Endothelial cell of umbilical vein (primary cell): Measurements from ENCODE around the gene CCDC177. TPM values are rescaled to one million over a fixed set of nuclear protein-coding genes. Genes with fewer than 3 reads are reported as not detected.
A peak's percentile ranks its signal among the peaks of the same experiment; 100 is the strongest.

Source experiments
- BruUV-seq: library from RNA; stranded (reverse); fragments of 400-500 nt; replicated peaks from 2 replicates; lab custom pipeline; 2021; lab: Mats Ljungman, UMichigan
- CTCF ChIA-PET: fragments of 300-600, 350-600 bp; sonication (Branson Sonifier 250); formaldehyde crosslinking; loops from one replicate; lab custom pipeline; 2021; ENCODE audit warnings: antibody characterized with exemption, inconsistent platforms; lab: Charles Lee
- POLR2A ChIA-PET: fragments of 300-600, 350-600 bp; sonication (Branson Sonifier 250); formaldehyde crosslinking; loops from one replicate; lab custom pipeline; 2021; ENCODE audit warnings: antibody characterized with exemption, inconsistent platforms; lab: Charles Lee
- DNase-seq: peaks from one replicate; pipeline ENCODE4 v3.0.0-alpha.2; 2011; ENCODE audit warnings: low read depth, low spot score
- FAIRE-seq: peaks from 2 replicates; lab custom pipeline; 2011; peaks lifted over from hg19 to GRCh38; lab: Jason Lieb, UNC
- H2AFZ ChIP-seq: 2 replicates; pipeline ENCODE4 v1.6.0; 2012; ENCODE audit warnings: low read depth, low read length, control low read depth, inconsistent platforms
- H3K27ac ChIP-seq: 2 replicates; pipeline ENCODE4 v1.5.1; 2011; ENCODE audit warnings: low read depth, mild to moderate bottlenecking, control low read depth, low read length, moderate library complexity; ENCODE audit not compliant: insufficient read depth
- H3K27me3 ChIP-seq, 2 experiments: 2 replicates each; pipeline versions ENCODE4 v1.6.0 to v1.6.1; 2011; ENCODE audit warnings: low read length in 2 of 2, mixed read lengths in 1 of 2; ENCODE audit not compliant: control insufficient read depth in 2 of 2, insufficient read depth in 2 of 2
- H3K36me3 ChIP-seq, 2 experiments: 2 replicates in 1 of 2; 3 replicates in 1 of 2; pipeline ENCODE4 v1.5.1; 2011; ENCODE audit warnings: low read length in 2 of 2, mild to moderate bottlenecking in 1 of 2, moderate library complexity in 1 of 2; ENCODE audit not compliant: control insufficient read depth in 2 of 2, insufficient read depth in 2 of 2; ENCODE audit errors: extremely low read depth in 1 of 2
- H3K4me1 ChIP-seq: 3 replicates; pipeline ENCODE4 v1.5.1; 2011; ENCODE audit warnings: mild to moderate bottlenecking, low read length; ENCODE audit not compliant: control insufficient read depth, insufficient read depth; ENCODE audit errors: extremely low read depth
- H3K4me2 ChIP-seq: 2 replicates; pipeline ENCODE4 v1.6.1; 2011; ENCODE audit warnings: low read length, control low read depth, mixed read lengths; ENCODE audit not compliant: insufficient read depth
- H3K4me3 ChIP-seq, 3 experiments: fragments of 200-600 bp in 1 of 3; sonication (generic), shearing (Covaris generic) in 1 of 3; replicated peaks in 1 of 3; 2 replicates each; pipeline ENCODE4 v1.5.1; 2011 to 2016; ENCODE audit warnings: control low read depth in 3 of 3, low read length in 3 of 3, mild to moderate bottlenecking in 2 of 3, inconsistent platforms in 1 of 3, low read depth in 1 of 3, moderate library complexity in 1 of 3; ENCODE audit not compliant: insufficient read depth in 1 of 3
- H3K79me2 ChIP-seq: 2 replicates; pipeline ENCODE4 v1.6.0; 2012; ENCODE audit warnings: low read length, inconsistent platforms; ENCODE audit not compliant: control insufficient read depth, insufficient read depth
- H3K9ac ChIP-seq: replicated peaks from 2 replicates; pipeline ENCODE3; 2011; ENCODE audit warnings: low read length, control low read depth; ENCODE audit not compliant: insufficient read depth; ENCODE audit errors: extremely low read depth
- H3K9me1 ChIP-seq: replicated peaks from 3 replicates; pipeline ENCODE4 v1.6.0; 2011; ENCODE audit warnings: mild to moderate bottlenecking, low read length; ENCODE audit not compliant: control insufficient read depth, insufficient read depth; ENCODE audit errors: extremely low read depth
- H3K9me3 ChIP-seq: replicated peaks from 2 replicates; pipeline ENCODE4 v1.5.1; 2012; ENCODE audit warnings: low read length, inconsistent platforms; ENCODE audit not compliant: control insufficient read depth, insufficient read depth
- H4K20me1 ChIP-seq: replicated peaks from 2 replicates; pipeline ENCODE3; 2011; ENCODE audit warnings: mild to moderate bottlenecking, low read length; ENCODE audit not compliant: control insufficient read depth, insufficient read depth; ENCODE audit errors: extremely low read depth
- CTCF ChIP-seq, 2 donors: IDR thresholded peaks; 1 replicate in 1 of 2; 2 replicates in 1 of 2; pipeline ENCODE4 v1.5.1; 2011; ENCODE audit warnings: low read length in 2 of 2, mild to moderate bottlenecking in 2 of 2, moderate library complexity in 2 of 2, control low read depth in 1 of 2, inconsistent platforms in 1 of 2, low read depth in 1 of 2; ENCODE audit not compliant: insufficient read depth in 1 of 2; ENCODE audit errors: extremely low read depth in 1 of 2
- FOS ChIP-seq: IDR thresholded peaks from 2 replicates; pipeline ENCODE4 v1.6.1; 2011; ENCODE audit warnings: mild to moderate bottlenecking, low read length, moderate library complexity, borderline replicate concordance; ENCODE audit not compliant: insufficient read depth
- JUN ChIP-seq: IDR thresholded peaks from 2 replicates; pipeline ENCODE4 v1.6.1; 2011; ENCODE audit warnings: borderline replicate concordance, low read depth; ENCODE audit not compliant: insufficient read length, insufficient read depth
- MAX ChIP-seq: IDR thresholded peaks from 2 replicates; pipeline ENCODE4 v1.6.1; 2011; ENCODE audit not compliant: insufficient read depth, insufficient read length
- MYC ChIP-seq: IDR thresholded peaks from one replicate; pipeline ENCODE4 v1.6.1; 2011; ENCODE audit warnings: mild to moderate bottlenecking, low read depth, low read length
- POLR2A ChIP-seq: IDR thresholded peaks from 2 replicates; pipeline ENCODE4 v1.6.1; 2012; ENCODE audit warnings: low read depth, mild to moderate bottlenecking, control low read depth, low read length
- POLR2AphosphoS5 ChIP-seq: IDR thresholded peaks from 2 replicates; pipeline ENCODE4 v1.6.1; 2012; ENCODE audit warnings: low read depth, mild to moderate bottlenecking, control low read depth, low read length, moderate library complexity; ENCODE audit not compliant: insufficient read depth
- dilution Hi-C: fragments of 300-500 bp; cut with MboI; formaldehyde crosslinking; loops from one replicate; pipeline ENCODE4 v1.15.0; 2019; ENCODE audit warnings: low sequenced_read_pairs; ENCODE audit not compliant: extremely low pct_ligation_motif_present
- intact Hi-C: fragments of 100-400 bp; cut with micrococcal nuclease; formaldehyde crosslinking; loops from one replicate; pipeline ENCODE4 v1.10.0; 2022
- polyA plus RNA-seq, 4 experiments: library from polyadenylated mRNA; depleted of rRNA in 3 of 4; stranded (reverse) in 3 of 4; unstranded in 1 of 4; fragments of >200 nt; gene quantifications; 2 replicates each; pipeline versions ENCODE4 v1.2.1 to v1.2.3, GENCODE V29; 2011 to 2012; ENCODE audit warnings: missing spikeins in 1 of 4
- total RNA-seq: library from RNA; stranded (reverse); gene quantifications from 2 replicates; pipeline ENCODE4 v1.2.3, GENCODE V29; 2021

Gene CCDC177
- total and polyA plus RNA-seq, 2 donors (not counting 3 experiments of a cell fraction or from before 2014, with no cell fraction given): not detected

GRCh38 chr14:69611172-69612013 lies 36.7 kb upstream of the CCDC177 start, which contains the start of gene SUSD6:
SUSD6 (plus strand) TSS chr14:69611596; CDS start chr14:69658593, 46,997 bp downstream.
- DNase-seq: peak; percentile 85
- peak within 1 kb of the TSS; percentile 94 to 97 (median 96) for H3K4me3 ChIP-seq
- peaks cover 34% of the 10 kb centered on the region for H3K4me1 ChIP-seq
- dilution Hi-C loops (no loop called here), intact Hi-C loops (loop anchor here (1.0 to 2.0 kb wide), 7 partner anchors 14 to 156 kb away; partner anchors contain the start of gene SRSF5)
- ChIA-PET CTCF (interaction anchor here (0.7 to 3.5 kb wide), 10 partner anchors 11 to 820 kb away, joined by 3 to 19 read pairs (median 4); no protein-coding TSS in a partner anchor), POLR2A (interaction anchor here (0.5 to 1.1 kb wide), 5 partner anchors 25 to 163 kb away, joined by 3 to 5 read pairs (median 4); partner anchors contain the start of gene SRSF5)
- TF ChIP-seq MAX (no peak), POLR2A (peak; percentile 14), POLR2AphosphoS5 (peak; percentile 31), FOS (no peak)
- no peaks in the 10 kb centered on the region for H3K9me3 ChIP-seq
- H3K27ac ChIP-seq: peak within 1 kb of the TSS; percentile 89
- H2AFZ ChIP-seq: peak within 1 kb of the TSS; percentile 89
- peak; percentile 77 for FAIRE-seq
- no TSS peak for BruUV-seq
- no peaks in the 10 kb centered on the region for H3K9me1 ChIP-seq
- H3K27me3 ChIP-seq: no peaks in the 10 kb centered on the region
- H3K79me2 ChIP-seq: peaks cover 36% of the 10 kb centered on the region
- peak within 1 kb of the TSS; percentile 92 for H3K9ac ChIP-seq
- peak within 1 kb of the TSS; percentile 68 for H3K4me2 ChIP-seq
- no peaks in the 10 kb centered on the region for H4K20me1 ChIP-seq
- no peaks in the 10 kb centered on the region for H3K36me3 ChIP-seq

GRCh38 chr14:69610874-69611171 lies 36.2 kb upstream of the CCDC177 start:
- no TSS peak for BruUV-seq

More at GRCh38 chr14:69610874-69611171, 36.2 kb upstream of the CCDC177 start:
- dilution Hi-C loops: no loop called here
- H4K20me1 ChIP-seq: no peaks in the 10 kb centered on the region
- peaks cover 28% of the 10 kb centered on the region for H3K4me1 ChIP-seq
- ChIA-PET POLR2A (interaction anchor here (0.5 to 1.1 kb wide), 4 partner anchors 26 to 163 kb away, joined by 3 to 5 read pairs (median 4); partner anchors contain the start of gene SRSF5), CTCF (interaction anchor here (0.7 to 3.5 kb wide), 7 partner anchors 12 to 820 kb away, joined by 3 to 19 read pairs (median 9); no protein-coding TSS in a partner anchor)
- H3K36me3 ChIP-seq: no peaks in the 10 kb centered on the region
- peak overlapping the region; percentile 59 for H2AFZ ChIP-seq
- intact Hi-C loops: loop anchor here (1.0 to 2.0 kb wide), 5 partner anchors 25 to 156 kb away; partner anchors contain the start of gene SRSF5
- peak overlapping the region; percentile 59 for H3K4me2 ChIP-seq
- H3K9me1 ChIP-seq: no peaks in the 10 kb centered on the region
- H3K9ac ChIP-seq: peak overlapping the region; percentile 33
- H3K79me2 ChIP-seq: peaks cover 31% of the 10 kb centered on the region
- FAIRE-seq (no peak), DNase-seq (no peak)
- H3K27me3 ChIP-seq: no peaks in the 10 kb centered on the region
- no peak for TF ChIP-seq CTCF (IDR thresholded peaks at IDR 0.05; ENCODE audit: extremely low read depth in 1 of 2, insufficient read depth in 1 of 2, low read depth in 1 of 2, low read length in 2 of 2)
- no peak for TF ChIP-seq POLR2A
- TF ChIP-seq MAX: no peak
- no peak for TF ChIP-seq POLR2AphosphoS5
- TF ChIP-seq FOS: no peak
- TF ChIP-seq MYC: no peak
- TF ChIP-seq JUN: no peak
- peak overlapping the region; percentile 30 to 70 (median 30) for H3K4me3 ChIP-seq
- no peaks in the 10 kb centered on the region for H3K9me3 ChIP-seq
- peak overlapping the region; percentile 14 for H3K27ac ChIP-seq
